ENCODE results near the gene TMEM132E. TPM values are rescaled to one million over a fixed set of nuclear protein-coding genes. Genes with fewer than 3 reads are reported as not detected.

Gene TMEM132E
- total and polyA plus RNA-seq, 11 donors, result 0.04 to 0.20 (median 0.09) TPM; not detected in 8

DNA sequence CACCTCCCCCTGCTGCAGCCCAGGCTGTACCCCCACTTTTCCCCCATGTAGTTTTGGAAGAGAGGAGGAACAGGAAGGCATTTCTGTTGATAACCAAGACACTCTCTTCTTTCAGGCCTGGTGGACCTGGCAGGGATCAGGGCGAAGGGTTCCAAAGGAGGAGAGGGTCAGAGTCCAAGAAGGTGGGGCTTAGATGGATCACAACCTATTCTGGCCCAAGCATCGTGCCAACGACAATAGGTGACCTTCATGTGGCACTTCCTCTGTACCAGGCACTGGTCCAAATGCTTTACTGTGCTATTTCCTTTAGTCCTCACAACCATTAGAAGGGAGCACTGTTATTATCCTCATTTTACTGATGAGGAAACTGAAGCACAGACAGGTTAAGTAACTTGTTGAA, 84.3 kb downstream of the TMEM132E start:
- DNase-seq (no peak), ATAC-seq (no peak)
- Histone ChIP-seq H3K27me3 (peaks cover 0 to 42% (median 12%) of the 10 kb centered on the region in 9 donors), H3K9me3 (no peaks in the 10 kb centered on the region), H3K4me3 (no peak overlapping the region), H3K36me3 (no peaks in the 10 kb centered on the region), H3K4me1 (no peaks in the 10 kb centered on the region), H3K27ac (no peak overlapping the region)
- intact Hi-C loops (cut with DNase I), result no loop called here
- TF ChIP-seq POLR2A (IDR thresholded peaks at IDR 0.05), result no peak
- TF ChIP-seq, protein P1, sequence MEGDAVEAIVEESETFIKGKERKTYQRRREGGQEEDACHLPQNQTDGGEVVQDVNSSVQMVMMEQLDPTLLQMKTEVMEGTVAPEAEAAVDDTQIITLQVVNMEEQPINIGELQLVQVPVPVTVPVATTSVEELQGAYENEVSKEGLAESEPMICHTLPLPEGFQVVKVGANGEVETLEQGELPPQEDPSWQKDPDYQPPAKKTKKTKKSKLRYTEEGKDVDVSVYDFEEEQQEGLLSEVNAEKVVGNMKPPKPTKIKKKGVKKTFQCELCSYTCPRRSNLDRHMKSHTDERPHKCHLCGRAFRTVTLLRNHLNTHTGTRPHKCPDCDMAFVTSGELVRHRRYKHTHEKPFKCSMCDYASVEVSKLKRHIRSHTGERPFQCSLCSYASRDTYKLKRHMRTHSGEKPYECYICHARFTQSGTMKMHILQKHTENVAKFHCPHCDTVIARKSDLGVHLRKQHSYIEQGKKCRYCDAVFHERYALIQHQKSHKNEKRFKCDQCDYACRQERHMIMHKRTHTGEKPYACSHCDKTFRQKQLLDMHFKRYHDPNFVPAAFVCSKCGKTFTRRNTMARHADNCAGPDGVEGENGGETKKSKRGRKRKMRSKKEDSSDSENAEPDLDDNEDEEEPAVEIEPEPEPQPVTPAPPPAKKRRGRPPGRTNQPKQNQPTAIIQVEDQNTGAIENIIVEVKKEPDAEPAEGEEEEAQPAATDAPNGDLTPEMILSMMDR (IDR thresholded peaks at IDR 0.05), result no peak
- WGBS, 4 donors, result 36 to 43% (median 39%) methylated on average over 3 of the region's 3 CpGs

DNA sequence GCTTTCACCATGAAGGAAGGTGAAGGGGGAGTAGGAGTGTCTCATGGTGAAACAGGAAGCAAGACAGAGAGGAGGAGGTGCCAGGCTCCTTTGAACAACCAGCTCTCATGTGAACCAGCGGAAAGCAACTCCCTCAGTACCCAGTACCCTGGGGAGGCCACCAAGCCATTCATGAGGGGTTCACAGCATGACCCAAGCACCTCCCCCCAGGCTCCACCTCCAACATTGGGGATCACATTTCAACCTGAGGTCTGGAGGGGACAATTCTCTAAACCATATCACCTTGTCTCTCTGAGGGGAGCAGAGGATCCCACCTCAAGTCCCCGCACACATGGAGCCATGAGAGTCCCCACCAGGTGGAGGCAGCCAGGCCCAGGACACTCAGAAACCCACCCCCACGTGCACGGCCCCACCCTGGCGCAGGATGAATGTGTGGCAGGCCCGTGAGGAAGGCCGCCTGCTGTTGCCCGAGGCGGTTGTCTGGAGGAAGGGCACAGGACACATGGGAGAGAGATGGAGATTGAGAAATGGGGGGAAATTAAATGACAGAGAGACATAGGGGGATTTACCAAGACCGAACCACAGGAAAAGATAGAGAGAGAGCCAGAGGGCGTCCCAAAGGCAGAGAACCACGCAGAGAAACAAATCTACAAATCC, 85.9 kb downstream of the TMEM132E start:
- Histone ChIP-seq H3K27ac (no peak overlapping the region), H3K27me3 (peaks cover 0 to 41% (median 12%) of the 10 kb centered on the region in 9 donors), H3K9me3 (no peaks in the 10 kb centered on the region), H3K4me3 (no peak overlapping the region), H3K36me3 (no peaks in the 10 kb centered on the region), H3K4me1 (no peaks in the 10 kb centered on the region)
- 34 to 43% (median 38%) methylated on average over 12 of the region's 12 CpGs for WGBS, 4 donors
- TF ChIP-seq, protein P1 (IDR thresholded peaks at IDR 0.05), result no peak
- no peak for TF ChIP-seq POLR2A (IDR thresholded peaks at IDR 0.05)
- intact Hi-C loops (cut with DNase I), result no loop called here
- no peak for ATAC-seq
- DNase-seq, result no peak

DNA sequence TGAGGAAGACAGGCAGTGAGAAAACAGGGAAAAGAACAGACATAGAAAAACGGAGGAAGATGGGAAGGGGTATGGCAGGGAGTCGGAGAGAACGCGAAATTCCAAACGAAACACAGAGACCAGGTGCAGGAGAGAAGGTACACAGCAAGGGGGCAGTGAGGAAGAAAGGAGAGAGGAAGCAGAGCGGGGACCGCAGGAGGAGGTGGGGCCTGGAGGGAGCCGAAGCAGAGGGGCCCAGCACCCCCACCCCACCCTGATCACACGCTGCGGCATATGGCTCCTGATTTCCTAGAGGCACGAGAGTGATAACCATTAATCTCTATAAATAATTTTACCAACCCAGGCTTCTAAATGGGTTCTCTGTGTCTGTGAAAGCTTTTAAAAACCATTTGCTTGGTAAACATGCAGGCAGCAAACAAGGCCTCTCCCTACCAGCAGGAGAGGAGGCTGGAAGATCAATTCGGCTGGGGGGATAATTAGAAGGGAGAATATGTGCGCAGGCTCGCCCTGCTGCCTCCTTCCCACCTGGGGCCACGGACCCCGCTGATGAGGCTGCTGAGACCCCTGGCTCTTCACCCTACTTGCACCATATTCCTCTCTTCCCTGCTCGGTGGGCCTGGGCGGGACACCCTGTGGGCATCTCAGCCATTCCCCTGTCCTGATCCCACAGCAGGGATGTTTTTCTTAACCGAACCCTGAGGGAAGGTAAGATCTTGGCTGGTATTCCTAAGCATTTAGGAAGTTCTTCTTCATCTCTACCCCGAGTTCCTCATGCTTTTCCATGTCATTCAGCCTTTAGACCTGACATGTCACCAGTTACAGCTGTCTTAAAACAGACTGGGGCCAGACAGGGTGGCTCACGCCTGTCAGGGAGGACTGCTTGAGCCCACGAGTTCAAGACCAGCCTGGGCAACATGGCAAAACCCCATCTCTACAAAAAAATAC, 86.7 kb downstream of the TMEM132E start:
- no peak overlapping the region for H3K4me3 ChIP-seq
- H3K36me3 ChIP-seq, result no peaks in the 10 kb centered on the region
- DNase-seq (no peak), ATAC-seq (no peak)
- H3K9me3 ChIP-seq, result no peaks in the 10 kb centered on the region
- no peaks in the 10 kb centered on the region for H3K4me1 ChIP-seq
- intact Hi-C loops (cut with DNase I), result no loop called here
- no peak for TF ChIP-seq POLR2A (IDR thresholded peaks at IDR 0.05)
- TF ChIP-seq, protein P1 (IDR thresholded peaks at IDR 0.05), result no peak
- WGBS, 4 donors, result 29 to 35% (median 30%) methylated on average over 22 of the region's 22 CpGs
- H3K27me3 ChIP-seq, result peaks cover 0 to 41% (median 12%) of the 10 kb centered on the region in 9 donors
- no peak overlapping the region for H3K27ac ChIP-seq

DNA sequence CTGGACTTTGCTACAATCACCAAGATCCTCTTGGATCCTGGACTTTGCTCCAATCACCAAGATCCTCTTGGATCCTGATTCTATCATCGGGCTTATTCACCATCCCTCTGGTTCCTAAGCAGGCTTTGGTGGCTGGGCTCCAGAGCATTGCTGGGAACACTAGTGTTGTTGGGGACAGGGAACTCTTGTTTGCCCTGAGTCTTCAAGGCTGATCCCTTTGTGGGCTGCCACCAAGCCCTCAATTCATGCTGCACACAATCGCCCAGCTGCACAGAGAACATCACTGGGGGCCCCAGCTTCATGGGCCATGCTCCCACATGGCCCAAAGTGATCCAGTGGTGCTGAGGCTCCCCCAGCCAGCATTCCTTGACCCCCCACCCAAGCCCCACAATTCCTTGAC, 88.3 kb downstream of the TMEM132E start:
- no peaks in the 10 kb centered on the region for H3K4me1 ChIP-seq
- WGBS, 4 donors, result 58 to 80% (median 71%) methylated on average over 2 of the region's 2 CpGs
- H3K36me3 ChIP-seq, result no peaks in the 10 kb centered on the region
- intact Hi-C loops (cut with DNase I), result no loop called here
- H3K27me3 ChIP-seq, result peaks cover 0 to 38% (median 12%) of the 10 kb centered on the region in 9 donors
- no peaks in the 10 kb centered on the region for H3K9me3 ChIP-seq
- TF ChIP-seq POLR2A (IDR thresholded peaks at IDR 0.05), result no peak
- TF ChIP-seq, protein P1 (IDR thresholded peaks at IDR 0.05), result no peak
- H3K27ac ChIP-seq, result no peak overlapping the region
- DNase-seq, result no peak
- no peak for ATAC-seq
- no peak overlapping the region for H3K4me3 ChIP-seq
